Upper lobe of left lung (tissue), 6 donors: Measurements from ENCODE around the gene ITGA8. TPM values are rescaled to one million over a fixed set of nuclear protein-coding genes. Genes with fewer than 3 reads are reported as not detected.
"Not testable (repeated sequence)": the region's sequence is repeated elsewhere in the genome, so short reads cannot be mapped to it uniquely, and the experiment has no call there.

Experiments
- ATAC-seq, 2 donors: fragments of 200-7000 bp; cut with Tn5 transposase; one replicate each; pipeline ENCODE4 v1.9.1; 2022; ENCODE audit warnings: mild to moderate bottlenecking in 2 of 2, moderate library complexity in 2 of 2; ENCODE audit not compliant: low FRiP score in 2 of 2
- DNase-seq, 2 donors: peaks; one replicate each; pipeline ENCODE4 v3.0.0-alpha.2; 2019 to 2020
- H3K27ac ChIP-seq, 4 donors: fragments of 200-600 bp; sonication (generic); one replicate each; pipeline ENCODE4 v1.5.1; 2016 to 2019
- H3K27me3 ChIP-seq, 4 donors: fragments of 200-600 bp; sonication (generic); one replicate each; pipeline ENCODE4 v1.5.1; 2017 to 2019
- H3K36me3 ChIP-seq, 4 donors: fragments of 200-600 bp; sonication (generic); one replicate each; pipeline ENCODE4 v1.5.1; 2016 to 2019
- H3K4me1 ChIP-seq, 4 donors: fragments of 200-600 bp; sonication (generic); one replicate each; pipeline ENCODE4 v1.5.1; 2018 to 2019
- H3K4me3 ChIP-seq, 4 donors: fragments of 200-600 bp; sonication (generic); one replicate each; pipeline ENCODE4 v1.5.1; 2017 to 2019; ENCODE audit warnings: mild to moderate bottlenecking in 2 of 4, moderate library complexity in 1 of 4
- H3K9me3 ChIP-seq, 4 donors: fragments of 200-600 bp; sonication (generic); one replicate each; pipeline ENCODE4 v1.5.1; 2018 to 2019
- EP300 ChIP-seq, 4 donors: sonication (generic); formaldehyde crosslinking; IDR thresholded peaks; one replicate each; pipeline ENCODE4 v1.5.1; 2017; ENCODE audit warnings: antibody characterized with exemption in 4 of 4, control low read depth in 2 of 4
- POLR2A ChIP-seq, 4 donors: fragments of 450-650 bp; IDR thresholded peaks; one replicate each; pipeline ENCODE4 v1.5.1; 2016 to 2017; ENCODE audit warnings: antibody characterized with exemption in 4 of 4, mild to moderate bottlenecking in 2 of 4
- POLR2AphosphoS5 ChIP-seq, 2 donors: sonication (generic); formaldehyde crosslinking; IDR thresholded peaks; one replicate each; pipeline ENCODE4 v1.5.1; 2017; ENCODE audit warnings: antibody characterized with exemption in 2 of 2
- WGBS, 2 donors: methylation state at CpG; one replicate each; pipeline ENCODE4 v1.1.5; 2017 to 2018; 5-methylcytosine and 5-hydroxymethylcytosine counted together
- total RNA-seq, 6 donors: library from RNA; depleted of rRNA in 4 of 6; stranded (reverse); fragments of >200 nt in 4 of 6; gene quantifications; one replicate each; pipeline versions ENCODE4 v1.1.0 to v1.2.1, GENCODE V29; 2016 to 2021
- TF ChIP-seq, protein P1 (sequence below), 6 experiments: fragments of 450-650 bp in 4 of 6; fragments of 200-600 bp in 2 of 6; sonication (generic) in 2 of 6; IDR thresholded peaks; one replicate each; pipeline ENCODE4 v1.5.1; 2016 to 2019; ENCODE audit warnings: antibody characterized with exemption in 6 of 6
- donor health status: DM: no; HTN: no; CAD: no; lungs with moderate emphysema.
- donor health status: DM: no; HTN: yes; CAD: no; lungs with severe emphysema.

Gene ITGA8
- total RNA-seq, 6 donors from 2014 or later = 18.2 to 40.3 (median 26.4) TPM

DNA sequence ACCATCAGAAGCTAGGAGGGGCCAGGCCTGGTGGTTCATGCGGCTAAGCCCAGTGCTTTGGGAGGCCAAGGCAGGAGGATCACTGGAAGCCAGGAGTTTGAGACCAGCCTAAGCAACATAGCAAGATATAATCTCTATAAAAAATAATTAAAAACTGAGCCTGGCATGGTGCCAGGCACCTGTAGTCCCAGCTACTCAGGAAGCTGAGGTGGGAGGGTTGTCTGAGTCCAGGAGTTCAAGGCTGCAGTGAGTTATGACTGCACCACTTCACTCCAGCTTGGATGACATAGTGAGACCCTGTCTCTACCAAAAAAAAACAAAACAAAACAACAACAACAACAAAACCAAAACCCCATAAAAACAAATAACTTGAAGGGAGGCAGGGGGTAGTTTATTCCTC lies 175.7 kb downstream of the ITGA8 start:
- ATAC-seq (no peak), DNase-seq (no peak)
- Histone ChIP-seq H3K27ac (no peak overlapping the region), H3K4me1 (no peaks in the 10 kb centered on the region), H3K4me3 (no peak overlapping the region), H3K36me3 (no peaks in the 10 kb centered on the region), H3K9me3 (no peaks in the 10 kb centered on the region), H3K27me3 (no peaks in the 10 kb centered on the region)
- TF ChIP-seq POLR2AphosphoS5 (IDR thresholded peaks at IDR 0.05) (no peak), POLR2A (IDR thresholded peaks at IDR 0.05) (no peak), EP300 (IDR thresholded peaks at IDR 0.05) (no peak)
- TF ChIP-seq, protein P1, sequence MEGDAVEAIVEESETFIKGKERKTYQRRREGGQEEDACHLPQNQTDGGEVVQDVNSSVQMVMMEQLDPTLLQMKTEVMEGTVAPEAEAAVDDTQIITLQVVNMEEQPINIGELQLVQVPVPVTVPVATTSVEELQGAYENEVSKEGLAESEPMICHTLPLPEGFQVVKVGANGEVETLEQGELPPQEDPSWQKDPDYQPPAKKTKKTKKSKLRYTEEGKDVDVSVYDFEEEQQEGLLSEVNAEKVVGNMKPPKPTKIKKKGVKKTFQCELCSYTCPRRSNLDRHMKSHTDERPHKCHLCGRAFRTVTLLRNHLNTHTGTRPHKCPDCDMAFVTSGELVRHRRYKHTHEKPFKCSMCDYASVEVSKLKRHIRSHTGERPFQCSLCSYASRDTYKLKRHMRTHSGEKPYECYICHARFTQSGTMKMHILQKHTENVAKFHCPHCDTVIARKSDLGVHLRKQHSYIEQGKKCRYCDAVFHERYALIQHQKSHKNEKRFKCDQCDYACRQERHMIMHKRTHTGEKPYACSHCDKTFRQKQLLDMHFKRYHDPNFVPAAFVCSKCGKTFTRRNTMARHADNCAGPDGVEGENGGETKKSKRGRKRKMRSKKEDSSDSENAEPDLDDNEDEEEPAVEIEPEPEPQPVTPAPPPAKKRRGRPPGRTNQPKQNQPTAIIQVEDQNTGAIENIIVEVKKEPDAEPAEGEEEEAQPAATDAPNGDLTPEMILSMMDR (IDR thresholded peaks at IDR 0.05) = no peak
- WGBS, 2 donors = 88 to 100% methylated on average over 1 of the region's 1 CpG

DNA sequence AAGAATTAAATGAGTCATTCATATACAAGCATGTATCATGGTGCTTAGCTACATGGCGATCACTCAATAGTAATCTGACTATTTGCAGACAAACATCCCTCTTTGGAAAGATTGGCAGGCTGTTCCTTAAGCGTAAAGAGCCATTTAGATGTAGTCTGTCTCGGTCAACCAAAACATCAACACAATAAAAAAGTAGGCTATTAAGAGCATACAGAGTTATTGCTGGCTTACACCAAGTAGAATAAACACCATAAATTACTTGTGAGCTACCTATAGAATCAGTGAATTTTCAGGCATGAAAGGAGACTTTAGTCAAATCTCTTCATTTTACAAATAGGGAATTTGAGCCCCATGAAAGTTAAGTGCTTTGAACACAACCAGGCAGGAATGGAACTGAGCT lies 176.9 kb downstream of the ITGA8 start:
- no peak overlapping the region for H3K27ac ChIP-seq
- 98% methylated on average over 3 of the region's 3 CpGs for WGBS, 2 donors
- no peak overlapping the region for H3K4me3 ChIP-seq
- H3K4me1 ChIP-seq = no peaks in the 10 kb centered on the region
- no peaks in the 10 kb centered on the region for H3K36me3 ChIP-seq
- H3K9me3 ChIP-seq = no peaks in the 10 kb centered on the region
- H3K27me3 ChIP-seq = no peaks in the 10 kb centered on the region
- ATAC-seq (no peak), DNase-seq (no peak)
- TF ChIP-seq POLR2AphosphoS5 (IDR thresholded peaks at IDR 0.05) = no peak
- TF ChIP-seq POLR2A (IDR thresholded peaks at IDR 0.05) = no peak
- TF ChIP-seq, protein P1 (IDR thresholded peaks at IDR 0.05) = no peak
- no peak for TF ChIP-seq EP300 (IDR thresholded peaks at IDR 0.05)

DNA sequence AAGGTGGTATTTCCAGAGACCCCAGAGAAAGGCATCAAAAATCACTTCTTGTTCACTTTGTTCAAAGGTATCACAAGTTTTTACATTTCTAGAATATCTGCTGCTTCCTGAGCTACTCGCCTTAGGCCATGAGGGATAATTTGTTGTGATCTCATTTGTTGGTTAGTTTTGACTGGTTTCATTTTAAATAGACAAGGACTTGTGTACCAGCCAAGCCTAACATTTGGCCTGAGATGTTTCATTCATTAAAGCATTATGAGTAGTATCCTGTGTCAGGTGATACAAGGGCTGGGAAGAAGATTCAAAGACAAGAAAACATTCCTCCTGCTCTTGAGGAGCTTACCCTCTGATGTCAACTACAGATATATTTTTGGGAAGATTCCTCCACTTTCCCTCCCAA lies 178.3 kb downstream of the ITGA8 start:
- 93 to 94% methylated on average over 1 of the region's 1 CpG for WGBS, 2 donors
- Histone ChIP-seq H3K4me1 (no peaks in the 10 kb centered on the region), H3K27ac (no peak overlapping the region), H3K4me3 (no peak overlapping the region), H3K36me3 (no peaks in the 10 kb centered on the region), H3K9me3 (no peaks in the 10 kb centered on the region), H3K27me3 (no peaks in the 10 kb centered on the region)
- DNase-seq (no peak), ATAC-seq (no peak)
- TF ChIP-seq, protein P1 (IDR thresholded peaks at IDR 0.05) = no peak
- TF ChIP-seq POLR2AphosphoS5 (IDR thresholded peaks at IDR 0.05) = no peak
- no peak for TF ChIP-seq EP300 (IDR thresholded peaks at IDR 0.05)
- no peak for TF ChIP-seq POLR2A (IDR thresholded peaks at IDR 0.05)

DNA sequence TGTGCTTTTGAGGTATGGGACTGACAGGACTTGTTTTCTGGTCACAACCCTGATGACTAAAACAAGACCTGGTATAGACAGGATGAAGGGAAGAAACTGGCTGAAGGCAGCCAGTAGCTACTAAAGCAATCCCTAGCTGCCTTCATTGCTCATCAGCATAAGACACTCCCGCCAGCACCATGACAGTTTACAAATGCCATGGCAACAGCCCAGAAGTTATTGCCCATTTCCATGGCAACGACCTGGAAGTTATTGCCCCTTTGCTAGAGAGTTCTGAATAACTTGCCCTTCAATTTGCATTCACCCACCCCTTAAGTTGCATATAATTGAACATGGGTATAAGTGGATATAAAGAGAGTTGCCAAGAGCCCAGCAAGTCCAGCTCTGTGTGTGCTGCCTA lies 179.0 kb downstream of the ITGA8 start:
- no peak for ATAC-seq

DNA sequence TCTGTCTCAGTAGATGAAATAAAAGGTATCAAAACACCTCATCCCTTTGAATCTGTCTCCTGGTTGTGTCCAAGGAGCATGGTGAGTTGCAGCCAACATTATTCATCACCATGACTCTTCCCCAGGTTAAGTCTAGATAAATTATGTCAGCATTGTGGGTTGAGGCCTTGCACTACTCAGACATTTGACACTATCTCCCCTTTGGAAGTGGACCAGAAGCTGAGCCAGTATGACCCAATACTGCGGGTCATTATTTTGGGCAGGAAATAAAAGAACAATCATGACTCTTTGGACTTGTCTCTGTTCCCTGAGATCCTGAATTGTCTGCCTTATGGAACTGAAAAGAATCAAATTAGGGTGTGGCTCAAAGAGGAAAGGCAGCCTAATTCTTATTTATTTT lies 180.5 kb downstream of the ITGA8 start:
- no peaks in the 10 kb centered on the region for H3K27me3 ChIP-seq
- H3K4me1 ChIP-seq = no peaks in the 10 kb centered on the region
- WGBS, 2 donors = 53 to 81% methylated on average over 1 of the region's 1 CpG
- no peaks in the 10 kb centered on the region for H3K9me3 ChIP-seq
- no peak for ATAC-seq
- no peak for DNase-seq
- H3K36me3 ChIP-seq = no peaks in the 10 kb centered on the region
- H3K4me3 ChIP-seq = no peak overlapping the region
- TF ChIP-seq POLR2A (IDR thresholded peaks at IDR 0.05) (no peak), EP300 (IDR thresholded peaks at IDR 0.05) (no peak), POLR2AphosphoS5 (IDR thresholded peaks at IDR 0.05) (no peak)
- TF ChIP-seq, protein P1 (IDR thresholded peaks at IDR 0.05) = no peak
- no peak overlapping the region for H3K27ac ChIP-seq

More for the DNA sequence above, 179.0 kb downstream of the ITGA8 start:
- H3K27ac ChIP-seq = no peak overlapping the region
- no peaks in the 10 kb centered on the region for H3K4me1 ChIP-seq
- H3K36me3 ChIP-seq = no peaks in the 10 kb centered on the region
- no peak overlapping the region for H3K4me3 ChIP-seq
- no peaks in the 10 kb centered on the region for H3K27me3 ChIP-seq
- 85 to 88% methylated on average over 2 of the region's 2 CpGs for WGBS, 2 donors
- TF ChIP-seq POLR2AphosphoS5 (IDR thresholded peaks at IDR 0.05) = no peak
- no peak for TF ChIP-seq POLR2A (IDR thresholded peaks at IDR 0.05)
- TF ChIP-seq EP300 (IDR thresholded peaks at IDR 0.05) = no peak
- TF ChIP-seq, protein P1 (IDR thresholded peaks at IDR 0.05) = no peak
- DNase-seq = no peak
- no peaks in the 10 kb centered on the region for H3K9me3 ChIP-seq

DNA sequence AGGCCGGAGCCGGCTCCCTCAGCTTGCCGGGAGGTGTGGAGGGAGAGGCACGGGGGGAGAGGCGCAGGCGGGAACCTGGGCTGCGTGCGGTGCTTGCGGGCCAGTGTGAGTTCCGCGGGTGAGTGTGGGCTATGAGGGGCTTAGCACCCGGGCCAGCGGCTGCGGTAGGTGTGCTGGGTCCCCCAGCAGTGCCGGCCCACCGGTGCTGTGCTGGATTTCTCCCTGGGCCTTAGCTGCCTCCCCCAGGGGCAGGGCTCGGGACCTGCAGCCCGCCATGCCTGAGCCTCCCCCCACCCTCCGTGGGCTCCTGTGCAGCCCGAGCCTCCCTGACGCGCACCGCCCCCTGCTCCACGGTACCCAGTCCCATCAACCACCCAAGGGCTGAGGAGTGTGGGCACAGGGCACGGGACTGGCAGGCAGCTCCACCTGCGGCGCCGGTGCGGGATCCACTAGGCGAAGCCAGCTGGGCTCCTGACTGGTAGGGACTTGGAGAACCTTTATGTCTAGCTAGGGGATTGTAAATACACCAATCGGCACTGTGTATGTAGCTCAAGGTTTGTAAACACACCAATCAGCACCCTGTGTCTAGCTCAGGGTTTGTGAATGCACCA lies 184.7 kb downstream of the ITGA8 start:
- WGBS, 2 donors = 97 to 100% methylated on average over 11 to 20 of the region's 31 CpGs
- not testable (repeated sequence) for H3K27ac ChIP-seq, H3K27me3 ChIP-seq, ATAC-seq, H3K4me1 ChIP-seq, H3K36me3 ChIP-seq, H3K4me3 ChIP-seq, H3K9me3 ChIP-seq
- peak in 1 of 2 donors; percentile 63 for DNase-seq
